ENCODE data around the gene CD226. TPM values are rescaled to one million over a fixed set of nuclear protein-coding genes. Genes with fewer than 3 reads are reported as not detected.

CD226 gene
- total and polyA plus RNA-seq, 10 of the 15 experiments (the other 5 are each of a cell fraction or from before 2014, with no cell fraction given), result 12.9 to 68.8 (median 47.3) TPM

GRCh38 chr18:69980509-69980908 lies 32.8 kb upstream of the CD226 start:
- CTCF ChIA-PET, result interaction anchor here (0.8 to 1.7 kb wide), 2 partner anchors 18 to 64 kb away, joined by 3 to 4 read pairs; no protein-coding TSS in a partner anchor
- Histone ChIP-seq H3K4me3 (no peak overlapping the region), H3K9ac (ENCODE audit: control insufficient read depth, insufficient read depth, low read length) (no peak overlapping the region), H3K27me3 (replicated peaks in 1 of 2; ENCODE audit: control insufficient read depth in 2 of 2, insufficient read depth in 2 of 2, low read length in 1 of 2) (no peaks in the 10 kb centered on the region), H3K36me3 (ENCODE audit: control insufficient read depth in 2 of 2, insufficient read depth in 2 of 2, low read length in 1 of 2) (peaks cover 0 to 4% of the 10 kb centered on the region in 2 experiments; a peak in 2 of 4 replicates), H4K20me1 (ENCODE audit: control insufficient read depth, insufficient read depth) (no peaks in the 10 kb centered on the region), H3K4me2 (ENCODE audit: control insufficient read depth, insufficient read depth) (no peak overlapping the region), H3K27ac (ENCODE audit: control insufficient read depth, insufficient read depth) (no peak overlapping the region; the same call in 1 of the 2 replicates), H3K9me3 (replicated peaks; ENCODE audit: control insufficient read depth, insufficient read depth, low read length) (peaks cover 9% of the 10 kb centered on the region; the same call in 2 of the 3 replicates), H3K79me2 (ENCODE audit: control insufficient read depth, insufficient read depth, low read length) (no peaks in the 10 kb centered on the region), H3K4me1 (ENCODE audit: control insufficient read depth, insufficient read depth, low read length) (peaks cover 38% of the 10 kb centered on the region), H2AFZ (ENCODE audit: control insufficient read depth, low read depth, low read length) (no peak overlapping the region)
- no peak for TF ChIP-seq ATF7 (IDR thresholded peaks at IDR 0.05; ENCODE audit: low read depth)
- no peak for TF ChIP-seq NBN (IDR thresholded peaks at IDR 0.05)
- no peak for TF ChIP-seq SREBF1 (IDR thresholded peaks at IDR 0.05; ENCODE audit: low read length)
- TF ChIP-seq ZNF274 (IDR thresholded peaks at IDR 0.05; ENCODE audit: insufficient read depth, insufficient read length), result no peak
- no peak for TF ChIP-seq ELK1 (IDR thresholded peaks at IDR 0.05; ENCODE audit: low read depth, low read length)
- no peak for TF ChIP-seq ATF3 (IDR thresholded peaks at IDR 0.05; ENCODE audit: borderline replicate concordance, extremely low read depth, low read depth, low read length)
- no peak for TF ChIP-seq SUPT20H (IDR thresholded peaks at IDR 0.05; ENCODE audit: borderline replicate concordance, control insufficient read depth, low read depth, low read length)
- no peak for TF ChIP-seq CBFB (IDR thresholded peaks at IDR 0.05; ENCODE audit: low read depth)
- no peak for TF ChIP-seq CHD2 (IDR thresholded peaks at IDR 0.05; ENCODE audit: borderline replicate concordance, low read depth, low read length)
- TF ChIP-seq POLR2A (IDR thresholded peaks at IDR 0.05; ENCODE audit: low read depth, low read length), result no peak
- no peak for TF ChIP-seq ZNF592 (IDR thresholded peaks at IDR 0.05)
- TF ChIP-seq SKIL (IDR thresholded peaks at IDR 0.05; ENCODE audit: low read depth, poor library complexity, severe bottlenecking), result no peak
- TF ChIP-seq, protein P1, sequence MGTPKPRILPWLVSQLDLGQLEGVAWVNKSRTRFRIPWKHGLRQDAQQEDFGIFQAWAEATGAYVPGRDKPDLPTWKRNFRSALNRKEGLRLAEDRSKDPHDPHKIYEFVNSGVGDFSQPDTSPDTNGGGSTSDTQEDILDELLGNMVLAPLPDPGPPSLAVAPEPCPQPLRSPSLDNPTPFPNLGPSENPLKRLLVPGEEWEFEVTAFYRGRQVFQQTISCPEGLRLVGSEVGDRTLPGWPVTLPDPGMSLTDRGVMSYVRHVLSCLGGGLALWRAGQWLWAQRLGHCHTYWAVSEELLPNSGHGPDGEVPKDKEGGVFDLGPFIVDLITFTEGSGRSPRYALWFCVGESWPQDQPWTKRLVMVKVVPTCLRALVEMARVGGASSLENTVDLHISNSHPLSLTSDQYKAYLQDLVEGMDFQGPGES (IDR thresholded peaks at IDR 0.05), result no peak
- no peak for TF ChIP-seq NFYB (IDR thresholded peaks at IDR 0.05; ENCODE audit: insufficient read depth, low read depth, low read length)
- TF ChIP-seq NR2F1 (conservative IDR thresholded peaks at IDR 0.05), result no peak
- no peak for TF ChIP-seq ZNF622 (IDR thresholded peaks at IDR 0.05)
- SMC1A ChIA-PET (ENCODE audit: uncharacterized antibody, unreplicated experiment), result interaction anchor here (1.0 to 2.2 kb wide), 10 partner anchors 15 to 99 kb away, joined by 3 to 6 read pairs (median 4); no protein-coding TSS in a partner anchor
- 99% methylated on average over 4 of the region's 4 CpGs for WGBS (ENCODE audit: insufficient coverage, insufficient replicate concordance, low lambda C conversion rate, missing lambda C conversion rate)
- RAD21 ChIA-PET (ENCODE audit: unreplicated experiment), result interaction anchor here (1.4 kb wide), 1 partner anchor 19 kb away, joined by 4 read pairs; no protein-coding TSS in a partner anchor
- POLR2A ChIA-PET, result interaction anchor here (1.2 kb wide), 1 partner anchor 21 kb away, joined by 3 read pairs; no protein-coding TSS in a partner anchor
- ATAC-seq (no peak), DNase-seq (ENCODE audit: low read depth, low spot score) (no peak), FAIRE-seq (no peak)
- in situ Hi-C loops (cut with MboI), result no loop called here
- BruUV-seq (replicated peaks), result no TSS peak
- intact Hi-C loops (cut with micrococcal nuclease; ENCODE audit: unreplicated experiment), result no loop called here
